GM18517 (cell line): ENCODE measurements around the gene IGFBP4.

Experiments used
- ATAC-seq: cut with Tn5 transposase; IDR thresholded peaks from one replicate; pipeline ENCODE4 v1.9.1; 2021; ENCODE audit warnings: mild to moderate bottlenecking, moderate library complexity; ENCODE audit not compliant: unreplicated experiment

IGFBP4 gene

DNA sequence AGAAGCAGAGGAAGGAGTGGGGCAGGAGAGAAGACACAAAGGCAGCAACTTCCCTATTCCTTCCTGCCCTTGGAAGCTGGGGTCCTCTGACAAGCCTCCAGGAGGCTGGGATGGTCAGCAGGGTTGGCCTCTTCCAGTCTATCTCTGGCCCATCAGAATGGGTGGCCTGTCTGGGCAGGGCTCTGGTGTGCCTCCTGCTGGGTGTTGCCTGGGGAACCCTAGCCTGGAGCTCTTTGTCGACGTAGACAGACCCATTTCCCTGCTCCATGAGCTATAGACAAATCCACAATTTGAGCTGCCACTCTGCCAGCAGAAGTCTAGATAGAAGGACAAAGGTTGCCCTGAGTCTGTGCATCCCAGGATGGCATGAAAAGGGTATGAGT, 11.4 kb downstream of the IGFBP4 start:
- ATAC-seq, result no peak

DNA sequence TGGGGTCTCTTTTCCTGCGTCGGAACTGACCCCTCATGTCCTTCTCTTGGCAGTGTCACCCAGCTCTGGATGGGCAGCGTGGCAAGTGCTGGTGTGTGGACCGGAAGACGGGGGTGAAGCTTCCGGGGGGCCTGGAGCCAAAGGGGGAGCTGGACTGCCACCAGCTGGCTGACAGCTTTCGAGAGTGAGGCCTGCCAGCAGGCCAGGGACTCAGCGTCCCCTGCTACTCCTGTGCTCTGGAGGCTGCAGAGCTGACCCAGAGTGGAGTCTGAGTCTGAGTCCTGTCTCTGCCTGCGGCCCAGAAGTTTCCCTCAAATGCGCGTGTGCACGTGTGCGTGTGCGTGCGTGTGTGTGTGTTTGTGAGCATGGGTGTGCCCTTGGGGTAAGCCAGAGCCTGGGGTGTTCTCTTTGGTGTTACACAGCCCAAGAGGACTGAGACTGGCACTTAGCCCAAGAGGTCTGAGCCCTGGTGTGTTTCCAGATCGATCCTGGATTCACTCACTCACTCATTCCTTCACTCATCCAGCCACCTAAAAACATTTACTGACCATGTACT, 13.2 kb downstream of the IGFBP4 start:
- ATAC-seq, result no peak

DNA sequence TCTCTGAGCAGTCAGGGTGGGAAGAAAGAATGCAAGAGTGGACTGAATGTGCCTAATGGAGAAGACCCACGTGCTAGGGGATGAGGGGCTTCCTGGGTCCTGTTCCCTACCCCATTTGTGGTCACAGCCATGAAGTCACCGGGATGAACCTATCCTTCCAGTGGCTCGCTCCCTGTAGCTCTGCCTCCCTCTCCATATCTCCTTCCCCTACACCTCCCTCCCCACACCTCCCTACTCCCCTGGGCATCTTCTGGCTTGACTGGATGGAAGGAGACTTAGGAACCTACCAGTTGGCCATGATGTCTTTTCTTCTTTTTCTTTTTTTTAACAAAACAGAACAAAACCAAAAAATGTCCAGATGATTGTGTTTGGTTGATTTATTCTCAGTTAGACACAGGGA, 14.1 kb downstream of the IGFBP4 start:
- ATAC-seq, result no peak

DNA sequence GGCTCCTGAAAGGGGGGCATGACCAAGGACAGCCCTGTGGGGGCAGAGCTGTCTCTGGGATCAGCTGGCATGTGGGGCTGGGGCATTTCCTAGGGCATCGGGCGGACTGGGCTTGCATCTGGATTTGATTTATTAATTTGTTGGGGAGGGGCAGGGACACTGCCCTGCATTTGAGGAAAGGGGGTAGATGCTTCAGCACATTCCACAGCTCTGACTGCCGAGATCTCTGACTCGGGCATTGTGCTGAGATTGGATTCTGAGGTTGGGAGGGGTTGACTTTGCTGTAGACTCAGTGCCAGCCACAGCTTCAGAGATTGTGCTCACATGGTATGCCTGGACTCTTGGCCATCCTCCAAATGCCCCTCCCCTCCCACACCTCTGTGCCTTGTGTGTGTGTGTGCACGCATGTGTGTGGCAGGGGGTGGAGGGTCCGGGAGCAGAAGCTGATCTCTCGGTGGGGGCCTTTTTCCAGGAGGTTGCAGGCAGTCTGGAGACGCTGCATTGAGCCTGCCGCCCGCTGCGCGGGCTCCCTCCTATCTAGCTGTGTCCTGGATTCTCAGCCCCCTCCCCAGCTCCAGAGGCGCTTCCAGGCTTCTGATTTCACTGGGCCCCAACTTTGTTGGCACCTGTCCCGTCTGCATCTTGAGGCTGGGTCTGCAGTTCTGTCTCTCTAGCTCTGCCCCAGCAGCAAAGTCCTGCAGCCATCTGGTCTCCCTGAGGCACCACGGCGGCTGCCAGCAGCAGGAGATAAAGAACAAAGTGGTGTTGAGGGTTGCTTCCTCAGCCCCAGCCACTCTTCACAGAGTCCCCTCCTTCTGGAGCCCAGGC, 14.9 kb downstream of the IGFBP4 start:
- no peak for ATAC-seq

DNA sequence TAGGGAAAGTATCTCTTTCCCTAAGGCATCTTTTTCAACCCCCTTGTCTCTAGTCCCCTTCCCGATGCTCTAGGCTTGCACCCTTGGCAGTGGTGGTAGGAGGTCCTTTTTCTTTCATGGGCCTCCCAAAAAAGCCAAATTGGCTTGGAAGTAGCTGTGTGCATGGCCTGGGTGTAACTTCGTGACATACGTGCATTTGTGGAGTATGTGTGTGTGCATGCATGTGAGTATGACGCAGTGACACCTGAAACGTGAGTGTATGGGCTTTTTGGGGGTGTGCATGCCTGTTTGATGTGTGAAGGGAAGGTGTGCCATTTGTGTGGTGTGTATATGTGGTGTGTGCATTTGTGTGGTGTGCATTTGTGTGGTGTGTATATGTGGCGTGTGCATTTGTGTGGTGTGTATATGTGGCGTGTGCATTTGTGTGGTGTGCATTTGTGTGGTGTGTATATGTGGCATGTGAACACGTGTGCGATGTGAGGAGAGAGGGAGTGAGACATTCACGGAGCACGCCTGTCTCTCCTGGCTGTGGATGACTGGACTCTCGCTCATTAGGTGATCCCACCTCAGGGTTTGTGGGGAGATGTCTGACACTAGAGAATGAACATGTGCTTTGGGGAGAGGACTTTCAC, 15.7 kb downstream of the IGFBP4 start:
- ATAC-seq, result no peak

DNA sequence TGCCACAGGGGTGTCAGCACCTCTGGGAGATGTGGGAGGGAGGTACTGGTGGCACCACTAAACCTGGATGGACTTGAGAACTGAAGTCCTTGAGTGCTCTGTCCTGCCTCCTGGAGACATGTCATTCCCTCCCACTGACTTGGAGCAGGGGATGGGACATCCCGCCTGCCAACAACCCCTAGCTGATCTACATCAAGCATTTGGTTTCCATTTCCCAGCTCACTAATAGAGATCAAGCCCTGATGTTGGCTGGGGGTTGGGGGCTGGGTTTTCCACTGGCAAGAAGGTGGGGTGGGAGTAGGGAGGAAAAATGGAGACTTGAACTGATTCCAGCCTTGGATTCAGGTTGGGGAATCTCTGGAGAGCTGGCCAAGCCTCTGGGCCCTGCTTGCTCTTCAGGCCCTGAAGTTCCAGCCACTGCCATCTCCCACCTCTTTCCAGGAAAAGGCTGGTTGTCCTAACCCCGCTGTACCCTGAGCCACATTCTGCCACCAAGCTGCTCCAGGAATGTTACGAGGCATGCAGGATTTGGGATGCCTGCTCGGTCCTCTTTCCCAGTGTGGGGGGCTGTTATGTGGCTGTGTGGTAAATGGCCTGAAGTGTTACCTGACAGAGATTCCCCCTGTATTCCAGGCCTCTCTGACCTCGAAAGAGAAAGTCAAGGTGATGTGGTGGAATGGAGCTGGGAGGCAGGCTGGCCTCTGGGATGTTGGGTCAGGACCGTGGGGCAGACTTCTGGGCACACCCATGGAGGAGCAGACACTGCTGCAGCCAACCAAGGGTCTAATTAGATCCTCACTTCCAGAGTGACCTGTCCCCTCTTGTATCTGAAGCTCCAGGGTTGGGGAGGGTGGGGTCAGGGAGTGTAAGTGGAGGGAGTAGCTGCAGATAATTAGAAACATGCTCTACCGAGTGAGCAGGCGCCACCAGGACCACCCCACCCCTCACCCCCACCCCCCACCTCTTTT, 16.7 kb downstream of the IGFBP4 start:
- no peak for ATAC-seq

DNA sequence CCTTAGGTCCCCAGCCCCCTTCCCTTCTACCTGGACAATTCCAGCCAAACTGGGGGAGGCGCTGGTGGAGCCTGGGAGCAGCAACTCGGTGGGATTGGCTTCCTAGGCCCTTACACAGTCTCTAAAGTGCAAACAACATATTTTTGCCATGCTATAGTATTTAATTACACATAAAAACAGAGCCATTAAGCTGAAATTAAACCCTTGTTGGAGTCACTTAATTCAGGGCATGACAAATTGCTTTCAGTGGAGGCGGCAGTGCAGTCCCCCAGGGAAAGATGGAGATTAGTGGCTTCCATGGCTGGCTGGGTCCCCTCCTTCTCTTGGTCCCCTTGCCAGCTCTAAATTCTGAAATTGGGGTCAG, 17.3 kb downstream of the IGFBP4 start:
- ATAC-seq, result no peak

DNA sequence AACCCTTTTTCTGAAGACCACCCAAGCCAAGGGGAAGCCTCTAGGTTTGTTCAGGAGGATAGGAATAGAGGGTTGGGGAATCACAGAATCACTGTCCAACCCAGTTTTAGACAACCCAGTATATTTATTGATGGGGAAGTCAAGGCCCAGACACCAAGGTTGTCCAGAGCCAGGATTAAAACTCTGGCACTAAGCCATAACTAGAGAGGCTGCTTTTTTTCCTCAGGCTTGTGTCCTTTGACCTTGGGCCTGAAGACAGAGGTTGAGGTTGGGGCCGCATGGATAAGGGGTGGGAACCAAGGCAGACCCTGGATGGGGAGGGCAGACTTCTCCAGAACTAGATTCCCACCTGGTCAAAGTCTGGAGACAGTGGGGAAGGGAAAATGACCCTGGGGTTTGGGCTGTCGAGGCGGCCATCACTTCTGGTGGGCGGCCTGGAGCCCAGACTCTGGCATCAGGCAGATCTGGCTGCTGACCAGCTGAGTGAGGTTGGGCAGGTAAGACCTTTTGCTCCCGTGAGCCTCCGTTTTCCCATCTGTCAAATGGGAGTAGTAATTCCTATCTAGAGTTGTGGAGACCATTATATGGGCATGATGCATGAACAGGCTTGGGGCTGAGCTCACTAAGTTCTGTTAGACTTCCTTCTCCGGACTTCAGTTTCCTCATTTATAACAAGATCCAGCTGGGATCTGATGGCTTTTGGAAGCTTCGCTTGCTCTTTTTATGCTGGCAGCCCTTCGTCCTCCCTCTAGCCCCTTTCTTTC, 17.9 kb downstream of the IGFBP4 start:
- no peak for ATAC-seq

DNA sequence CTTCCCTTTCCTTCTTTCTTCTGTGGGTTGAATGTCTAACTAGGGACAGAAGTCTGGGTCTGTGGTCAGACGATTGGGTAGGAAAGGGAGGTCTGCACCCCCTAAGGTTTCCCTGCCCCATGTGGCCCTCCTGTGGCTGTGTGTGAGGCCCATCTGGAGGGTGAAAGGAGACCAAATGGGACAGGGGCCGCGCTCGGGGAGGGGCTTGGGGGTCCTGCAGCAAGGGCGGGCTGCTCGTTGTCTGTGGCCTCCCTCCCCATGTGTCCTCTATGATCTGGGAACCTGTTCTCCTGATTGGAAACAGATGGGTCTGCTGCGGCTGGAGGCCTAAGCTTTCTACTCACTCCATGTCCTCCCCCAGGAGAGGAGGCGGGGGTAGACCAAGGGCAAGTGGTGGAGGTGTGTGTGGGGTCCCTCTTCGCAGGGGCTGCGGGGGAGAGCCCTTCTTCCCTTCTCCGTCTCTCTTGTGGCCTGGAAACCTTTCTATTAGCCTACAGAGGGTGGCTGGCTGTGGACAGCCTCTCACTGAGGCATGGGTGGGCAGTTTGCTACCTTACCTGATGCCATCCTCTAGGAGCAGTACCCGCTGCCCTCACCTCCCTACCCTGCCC, 18.6 kb downstream of the IGFBP4 start:
- ATAC-seq, result no peak

DNA sequence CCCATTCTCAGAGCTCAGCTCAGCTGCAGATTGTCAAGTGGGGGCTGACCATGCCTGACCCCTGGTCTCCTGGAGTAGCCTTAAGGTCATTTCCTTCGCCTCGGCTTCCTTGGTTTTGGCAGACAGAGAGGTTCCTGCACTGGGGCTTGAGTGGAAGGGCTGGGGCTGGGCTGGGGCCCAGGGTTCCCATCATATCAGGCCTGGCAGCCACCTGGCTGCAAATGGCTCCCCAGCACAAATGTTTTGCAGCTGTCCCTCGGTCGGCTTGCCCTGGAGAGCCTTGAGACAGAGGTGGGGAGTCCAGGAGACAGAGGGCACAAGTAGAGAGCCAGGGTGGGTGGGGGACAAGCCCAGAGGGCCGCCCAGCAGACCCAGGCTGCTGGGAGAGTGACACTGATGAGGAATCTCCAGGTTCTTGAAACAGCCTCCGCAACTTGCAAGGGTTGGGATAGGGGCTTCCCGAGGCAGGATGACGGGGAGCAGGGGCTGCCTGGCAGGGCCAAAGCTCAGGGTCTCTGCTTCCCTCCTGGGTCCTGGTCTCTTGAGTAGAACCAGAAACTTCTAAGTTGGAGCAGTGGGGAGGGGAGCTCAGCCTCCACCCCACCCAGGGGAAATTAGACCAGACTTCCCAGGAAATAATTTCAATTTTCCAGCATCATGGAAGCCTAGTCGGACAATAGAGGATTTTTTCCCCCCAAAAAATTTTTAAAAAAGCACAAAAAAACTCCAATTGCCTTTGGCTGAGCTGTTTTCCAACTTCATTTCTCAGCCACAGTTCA, 19.3 kb downstream of the IGFBP4 start:
- no peak for ATAC-seq

DNA sequence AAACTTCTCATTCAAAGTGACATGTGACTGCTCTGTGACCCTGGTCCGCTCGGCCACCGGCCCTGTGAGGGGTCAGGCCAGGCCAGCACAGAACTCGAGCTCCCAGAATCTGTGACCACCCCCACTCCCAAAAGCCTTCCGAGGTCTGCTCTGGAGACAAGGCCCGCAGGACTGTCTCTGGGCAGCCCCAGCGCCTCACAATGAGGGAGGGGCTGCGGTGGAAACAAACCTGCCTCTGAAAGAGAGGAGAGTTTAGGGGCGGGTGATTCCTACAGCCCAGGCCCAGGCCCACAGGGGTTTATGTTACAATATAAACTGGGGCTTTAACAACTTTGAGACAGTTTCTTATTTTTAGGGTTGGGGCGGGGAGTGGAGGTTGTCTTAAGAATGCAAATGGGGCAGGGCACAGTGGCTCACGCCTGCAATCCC, 19.9 kb downstream of the IGFBP4 start:
- ATAC-seq, result no peak

DNA sequence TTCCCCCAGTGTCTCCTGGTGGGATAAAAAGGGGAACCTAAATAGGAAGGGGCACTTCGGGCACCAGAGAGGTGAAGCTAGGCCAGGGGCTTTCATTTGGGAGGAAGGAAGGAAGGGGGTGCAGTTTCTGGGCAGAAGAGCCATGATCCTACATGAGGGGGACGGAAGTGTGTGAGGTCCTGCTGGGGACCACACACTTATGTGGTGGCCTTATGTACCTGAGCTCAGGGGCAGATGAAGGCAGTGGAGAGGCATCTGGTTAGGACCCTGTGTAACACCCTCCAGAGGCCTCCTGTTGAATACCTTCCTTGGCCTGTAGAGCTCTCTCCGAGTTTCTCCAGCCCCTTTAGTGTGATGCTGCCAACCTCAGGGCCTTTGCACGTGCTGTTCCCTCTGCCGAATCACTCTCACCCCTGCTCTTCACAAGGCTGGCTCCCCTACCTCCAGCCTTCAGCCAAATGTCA, 21.2 kb downstream of the IGFBP4 start:
- ATAC-seq, result no peak

DNA sequence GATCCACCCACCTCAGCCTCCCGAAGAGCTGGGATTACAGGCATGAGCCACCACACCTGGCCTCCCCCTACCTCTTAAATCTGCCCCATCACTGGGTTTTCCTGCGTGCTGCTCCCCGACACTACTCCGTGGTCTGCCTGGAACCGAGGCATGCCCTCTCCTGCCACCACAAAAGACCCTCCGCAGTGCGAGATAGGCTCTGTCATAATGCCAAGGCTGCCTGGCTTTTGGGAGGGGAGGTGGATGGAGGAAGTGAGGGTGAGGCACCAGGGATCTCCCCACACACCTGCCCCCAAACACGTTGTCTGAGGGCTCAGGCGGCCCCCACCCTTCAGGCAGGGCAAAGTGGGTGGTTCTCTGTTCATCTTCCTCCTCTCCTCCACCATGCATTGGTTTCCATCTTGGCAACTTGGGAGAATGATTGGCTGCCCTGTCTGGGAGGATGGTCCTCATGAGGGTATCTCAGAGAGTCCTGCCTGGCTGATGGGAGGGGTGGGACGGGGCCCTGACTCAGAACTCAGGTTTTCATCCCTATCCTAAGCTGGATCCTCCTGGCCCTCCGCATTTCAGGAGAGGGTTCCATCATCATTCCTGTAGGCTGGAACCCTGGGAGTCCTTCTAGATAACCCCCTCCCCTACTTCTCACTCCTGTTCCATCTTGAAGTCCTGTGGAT, 23.2 kb downstream of the IGFBP4 start:
- ATAC-seq, result no peak

DNA sequence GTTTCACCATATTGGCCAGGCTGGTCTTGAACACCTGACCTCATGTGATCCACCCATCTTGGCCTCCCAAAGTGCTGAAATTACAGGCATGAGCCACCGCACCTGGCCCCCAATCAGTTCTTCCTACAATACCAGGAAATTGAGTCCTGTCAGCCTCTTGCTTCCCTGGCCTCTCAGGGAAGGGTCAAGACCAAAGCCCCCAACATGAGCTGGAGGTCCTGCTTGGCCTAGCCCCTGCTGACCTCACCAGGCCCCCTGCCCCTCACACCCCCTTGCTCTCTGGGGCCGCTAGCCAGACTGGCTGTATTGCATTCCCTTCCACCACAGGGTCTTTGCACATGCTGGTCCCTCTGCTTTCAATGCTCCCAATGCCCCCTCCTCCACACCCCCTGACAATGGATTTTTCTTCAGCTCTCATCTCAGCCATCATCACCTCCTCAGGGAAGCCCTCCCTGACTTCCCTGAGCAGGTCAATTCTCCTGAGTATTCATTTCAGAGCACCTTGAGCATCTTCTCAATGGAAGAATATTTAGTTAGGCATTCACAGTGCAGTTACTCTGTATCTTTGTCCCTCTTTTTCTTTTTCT, 24.1 kb downstream of the IGFBP4 start:
- no peak for ATAC-seq

DNA sequence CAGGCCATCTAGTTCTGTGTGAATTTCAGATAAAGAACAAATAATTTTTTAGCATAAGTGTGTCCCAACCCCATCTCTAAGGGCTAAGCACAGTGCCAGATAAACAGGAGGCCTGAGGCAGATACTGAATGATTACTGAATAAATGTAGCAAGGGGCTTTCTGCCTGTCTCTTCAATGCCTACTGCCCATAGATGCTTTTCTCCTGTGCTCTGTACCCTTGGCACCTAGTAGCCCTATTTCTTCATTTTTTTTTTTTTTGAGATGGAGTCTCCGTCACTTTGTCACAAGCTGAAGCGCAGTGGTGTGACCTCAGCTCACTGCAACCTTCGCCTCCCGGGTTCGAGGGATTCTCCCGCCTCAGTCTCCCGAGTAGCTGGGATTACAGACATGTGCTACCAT, 25.3 kb downstream of the IGFBP4 start:
- no peak for ATAC-seq

DNA sequence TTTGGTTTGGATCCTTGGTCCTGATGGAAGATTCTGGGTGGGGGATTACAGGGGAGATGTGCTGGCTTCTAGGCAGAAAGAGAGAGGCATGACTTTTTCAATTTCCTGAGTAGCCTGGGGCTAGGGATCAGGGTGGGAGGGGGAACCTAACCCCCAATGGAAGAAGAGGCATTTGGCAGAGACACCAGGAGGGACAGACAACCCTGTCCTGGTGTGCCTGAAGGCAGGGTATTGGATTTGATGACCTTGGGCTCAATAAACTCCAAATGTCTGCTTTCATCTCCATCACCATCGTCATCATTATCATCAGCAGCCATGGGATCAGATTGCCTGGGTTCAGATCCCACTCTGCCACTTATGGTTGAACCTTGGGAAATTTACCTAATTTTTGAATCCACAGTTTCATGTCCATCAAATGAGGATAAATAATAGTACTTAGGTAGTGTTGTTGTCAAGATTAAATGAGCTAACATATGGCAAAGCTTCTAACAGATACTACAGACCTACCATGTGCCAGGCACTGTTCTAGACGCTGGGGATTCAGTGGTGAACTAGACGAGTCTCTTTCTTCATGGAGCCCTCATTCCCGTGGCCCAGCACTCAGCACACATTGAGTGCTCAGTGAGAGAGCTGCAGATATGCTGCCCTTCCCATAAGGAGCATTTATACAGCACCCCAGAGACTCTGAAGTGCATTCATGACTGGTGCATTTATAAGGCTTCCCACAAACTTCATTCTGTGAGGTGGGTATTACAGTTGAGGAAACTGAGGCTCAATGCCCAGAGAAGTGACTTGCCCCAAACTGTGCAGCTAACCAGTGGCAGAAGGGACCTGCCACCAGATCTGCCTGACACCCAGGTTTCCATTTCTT, 26.8 kb downstream of the IGFBP4 start:
- no peak for ATAC-seq
